Endothelial cell of umbilical vein (primary cell): ENCODE measurements around the gene NDUFV1. TPM values are rescaled to one million over a fixed set of nuclear protein-coding genes. Genes with fewer than 3 reads are reported as not detected.

ENCODE experiments used
- BruUV-seq: library from RNA; stranded (reverse); fragments of 400-500 nt; replicated peaks from 2 replicates; lab custom pipeline; 2021; lab: Mats Ljungman, UMichigan
- CTCF ChIA-PET: fragments of 300-600, 350-600 bp; sonication (Branson Sonifier 250); formaldehyde crosslinking; loops from one replicate; lab custom pipeline; 2021; ENCODE audit warnings: antibody characterized with exemption, inconsistent platforms; lab: Charles Lee
- POLR2A ChIA-PET: fragments of 300-600, 350-600 bp; sonication (Branson Sonifier 250); formaldehyde crosslinking; loops from one replicate; lab custom pipeline; 2021; ENCODE audit warnings: antibody characterized with exemption, inconsistent platforms; lab: Charles Lee
- DNase-seq: peaks from one replicate; pipeline ENCODE4 v3.0.0-alpha.2; 2011; ENCODE audit warnings: low read depth, low spot score
- FAIRE-seq: peaks from 2 replicates; lab custom pipeline; 2011; peaks lifted over from hg19 to GRCh38; lab: Jason Lieb, UNC
- H2AFZ ChIP-seq: 2 replicates; pipeline ENCODE4 v1.6.0; 2012; ENCODE audit warnings: low read depth, low read length, control low read depth, inconsistent platforms
- H3K27ac ChIP-seq: 2 replicates; pipeline ENCODE4 v1.5.1; 2011; ENCODE audit warnings: low read depth, mild to moderate bottlenecking, control low read depth, low read length, moderate library complexity; ENCODE audit not compliant: insufficient read depth
- H3K27me3 ChIP-seq, 2 experiments: 2 replicates each; pipeline versions ENCODE4 v1.6.0 to v1.6.1; 2011; ENCODE audit warnings: low read length in 2 of 2, mixed read lengths in 1 of 2; ENCODE audit not compliant: control insufficient read depth in 2 of 2, insufficient read depth in 2 of 2
- H3K36me3 ChIP-seq, 2 experiments: 2 replicates in 1 of 2; 3 replicates in 1 of 2; pipeline ENCODE4 v1.5.1; 2011; ENCODE audit warnings: low read length in 2 of 2, mild to moderate bottlenecking in 1 of 2, moderate library complexity in 1 of 2; ENCODE audit not compliant: control insufficient read depth in 2 of 2, insufficient read depth in 2 of 2; ENCODE audit errors: extremely low read depth in 1 of 2
- H3K4me1 ChIP-seq: 3 replicates; pipeline ENCODE4 v1.5.1; 2011; ENCODE audit warnings: mild to moderate bottlenecking, low read length; ENCODE audit not compliant: control insufficient read depth, insufficient read depth; ENCODE audit errors: extremely low read depth
- H3K4me2 ChIP-seq: 2 replicates; pipeline ENCODE4 v1.6.1; 2011; ENCODE audit warnings: low read length, control low read depth, mixed read lengths; ENCODE audit not compliant: insufficient read depth
- H3K4me3 ChIP-seq, 3 experiments: fragments of 200-600 bp in 1 of 3; sonication (generic), shearing (Covaris generic) in 1 of 3; replicated peaks in 1 of 3; 2 replicates each; pipeline ENCODE4 v1.5.1; 2011 to 2016; ENCODE audit warnings: control low read depth in 3 of 3, low read length in 3 of 3, mild to moderate bottlenecking in 2 of 3, inconsistent platforms in 1 of 3, low read depth in 1 of 3, moderate library complexity in 1 of 3; ENCODE audit not compliant: insufficient read depth in 1 of 3
- H3K79me2 ChIP-seq: 2 replicates; pipeline ENCODE4 v1.6.0; 2012; ENCODE audit warnings: low read length, inconsistent platforms; ENCODE audit not compliant: control insufficient read depth, insufficient read depth
- H3K9ac ChIP-seq: replicated peaks from 2 replicates; pipeline ENCODE3; 2011; ENCODE audit warnings: low read length, control low read depth; ENCODE audit not compliant: insufficient read depth; ENCODE audit errors: extremely low read depth
- H3K9me1 ChIP-seq: replicated peaks from 3 replicates; pipeline ENCODE4 v1.6.0; 2011; ENCODE audit warnings: mild to moderate bottlenecking, low read length; ENCODE audit not compliant: control insufficient read depth, insufficient read depth; ENCODE audit errors: extremely low read depth
- H3K9me3 ChIP-seq: replicated peaks from 2 replicates; pipeline ENCODE4 v1.5.1; 2012; ENCODE audit warnings: low read length, inconsistent platforms; ENCODE audit not compliant: control insufficient read depth, insufficient read depth
- H4K20me1 ChIP-seq: replicated peaks from 2 replicates; pipeline ENCODE3; 2011; ENCODE audit warnings: mild to moderate bottlenecking, low read length; ENCODE audit not compliant: control insufficient read depth, insufficient read depth; ENCODE audit errors: extremely low read depth
- CTCF ChIP-seq, 2 donors: IDR thresholded peaks; 1 replicate in 1 of 2; 2 replicates in 1 of 2; pipeline ENCODE4 v1.5.1; 2011; ENCODE audit warnings: low read length in 2 of 2, mild to moderate bottlenecking in 2 of 2, moderate library complexity in 2 of 2, control low read depth in 1 of 2, inconsistent platforms in 1 of 2, low read depth in 1 of 2; ENCODE audit not compliant: insufficient read depth in 1 of 2; ENCODE audit errors: extremely low read depth in 1 of 2
- EZH2 ChIP-seq: IDR thresholded peaks from 2 replicates; pipeline ENCODE4 v1.6.1; 2012; ENCODE audit warnings: borderline replicate concordance, low read depth, mild to moderate bottlenecking, moderate library complexity, low read length, inconsistent platforms; ENCODE audit not compliant: severe bottlenecking
- FOS ChIP-seq: IDR thresholded peaks from 2 replicates; pipeline ENCODE4 v1.6.1; 2011; ENCODE audit warnings: mild to moderate bottlenecking, low read length, moderate library complexity, borderline replicate concordance; ENCODE audit not compliant: insufficient read depth
- GATA2 ChIP-seq: IDR thresholded peaks from 2 replicates; pipeline ENCODE4 v1.7.0; 2011; ENCODE audit warnings: low read depth, mild to moderate bottlenecking, moderate library complexity, mixed read lengths, low read length; ENCODE audit not compliant: insufficient read length, insufficient read depth
- JUN ChIP-seq: IDR thresholded peaks from 2 replicates; pipeline ENCODE4 v1.6.1; 2011; ENCODE audit warnings: borderline replicate concordance, low read depth; ENCODE audit not compliant: insufficient read length, insufficient read depth
- MAX ChIP-seq: IDR thresholded peaks from 2 replicates; pipeline ENCODE4 v1.6.1; 2011; ENCODE audit not compliant: insufficient read depth, insufficient read length
- MYC ChIP-seq: IDR thresholded peaks from one replicate; pipeline ENCODE4 v1.6.1; 2011; ENCODE audit warnings: mild to moderate bottlenecking, low read depth, low read length
- POLR2A ChIP-seq: IDR thresholded peaks from 2 replicates; pipeline ENCODE4 v1.6.1; 2012; ENCODE audit warnings: low read depth, mild to moderate bottlenecking, control low read depth, low read length
- POLR2AphosphoS5 ChIP-seq: IDR thresholded peaks from 2 replicates; pipeline ENCODE4 v1.6.1; 2012; ENCODE audit warnings: low read depth, mild to moderate bottlenecking, control low read depth, low read length, moderate library complexity; ENCODE audit not compliant: insufficient read depth
- dilution Hi-C: fragments of 300-500 bp; cut with MboI; formaldehyde crosslinking; loops from one replicate; pipeline ENCODE4 v1.15.0; 2019; ENCODE audit warnings: low sequenced_read_pairs; ENCODE audit not compliant: extremely low pct_ligation_motif_present
- intact Hi-C: fragments of 100-400 bp; cut with micrococcal nuclease; formaldehyde crosslinking; loops from one replicate; pipeline ENCODE4 v1.10.0; 2022
- polyA plus RNA-seq, 4 experiments: library from polyadenylated mRNA; depleted of rRNA in 3 of 4; stranded (reverse) in 3 of 4; unstranded in 1 of 4; fragments of >200 nt; gene quantifications; 2 replicates each; pipeline versions ENCODE4 v1.2.1 to v1.2.3, GENCODE V29; 2011 to 2012; ENCODE audit warnings: missing spikeins in 1 of 4
- total RNA-seq: library from RNA; stranded (reverse); gene quantifications from 2 replicates; pipeline ENCODE4 v1.2.3, GENCODE V29; 2021

Gene NDUFV1
- total and polyA plus RNA-seq, 2 donors (not counting 3 experiments of a cell fraction or from before 2014, with no cell fraction given) = 191 to 203 TPM

GRCh38 chr11:67626970-67627369 is 20.2 kb downstream of the NDUFV1 start:
- dilution Hi-C loops (no loop called here), intact Hi-C loops (loop anchor here (10.0 kb wide), 1 partner anchor 782 kb away; the partner anchor contains the start of gene RCE1)
- Histone ChIP-seq H3K9me1 (no peaks in the 10 kb centered on the region), H3K4me2 (no peak overlapping the region), H3K36me3 (no peaks in the 10 kb centered on the region), H4K20me1 (no peaks in the 10 kb centered on the region), H3K27ac (no peak overlapping the region), H2AFZ (no peak overlapping the region), H3K9me3 (no peaks in the 10 kb centered on the region), H3K4me3 (no peak overlapping the region), H3K79me2 (no peaks in the 10 kb centered on the region), H3K27me3 (no peaks in the 10 kb centered on the region), H3K9ac (no peak overlapping the region), H3K4me1 (peaks cover 4% of the 10 kb centered on the region)
- no TSS peak for BruUV-seq
- ChIA-PET CTCF (interaction anchor here (5.1 to 6.6 kb wide), 2 partner anchors 12 to 31 kb away, joined by 92 to 98 read pairs; no protein-coding TSS in a partner anchor), POLR2A (no interaction called here)
- TF ChIP-seq CTCF (IDR thresholded peaks at IDR 0.05; ENCODE audit: extremely low read depth in 1 of 2, insufficient read depth in 1 of 2, low read depth in 1 of 2, low read length in 2 of 2) (no peak), EZH2 (no peak), JUN (no peak), FOS (no peak), POLR2AphosphoS5 (no peak), GATA2 (no peak), MAX (no peak), POLR2A (no peak), MYC (no peak)
- DNase-seq (no peak), FAIRE-seq (no peak)
